Measurements from ENCODE around the gene CAMLG. TPM values are rescaled to one million over a fixed set of nuclear protein-coding genes. Genes with fewer than 3 reads are reported as not detected.
"Not testable (repeated sequence)": the region's sequence is repeated elsewhere in the genome, so short reads cannot be mapped to it uniquely, and the experiment has no call there.

The CAMLG gene
- total RNA-seq, 2 donors from 2014 or later = 55.0 to 61.9 TPM

- H3K27ac Mint-ChIP-seq = no peak overlapping the region
- ATAC-seq (replicated peaks in 1 of 2) (no peak), DNase-seq (no peak)
- H3K9me3 Mint-ChIP-seq = no peaks in the 10 kb centered on the region
- no peaks in the 10 kb centered on the region for H3K27me3 Mint-ChIP-seq (ENCODE audit: low read depth)
- H3K4me3 Mint-ChIP-seq = no peak overlapping the region
- H3K4me1 Mint-ChIP-seq (ENCODE audit: low read depth) = peaks cover 41% of the 10 kb centered on the region
- peaks cover 6 to 13% of the 10 kb centered on the region in 2 donors for H3K36me3 Mint-ChIP-seq (ENCODE audit: insufficient read depth in 2 of 2)
These were observed 3.8 kb downstream of the CAMLG start for GRCh38 chr5:134742134-134742533.

- Mint-ChIP-seq H3K27me3 (ENCODE audit: low read depth) (no peaks in the 10 kb centered on the region), H3K36me3 (ENCODE audit: insufficient read depth in 2 of 2) (peaks cover 0 to 2% of the 10 kb centered on the region in 2 donors), H3K4me3 (no peak overlapping the region), H3K27ac (no peak overlapping the region), H3K4me1 (ENCODE audit: low read depth) (no peaks in the 10 kb centered on the region), H3K9me3 (no peaks in the 10 kb centered on the region)
- DNase-seq = no peak
- no peak for ATAC-seq (replicated peaks in 1 of 2)
These were observed 11.1 kb downstream of the CAMLG start for GRCh38 chr5:134749415-134749814.

- Mint-ChIP-seq H3K27ac (peak overlapping the region; percentile 95), H3K4me3 (peak overlapping the region; percentile 100), H3K9me3 (no peaks in the 10 kb centered on the region), H3K27me3 (ENCODE audit: low read depth) (no peaks in the 10 kb centered on the region), H3K4me1 (ENCODE audit: low read depth) (peaks cover 45% of the 10 kb centered on the region), H3K36me3 (ENCODE audit: insufficient read depth in 2 of 2) (peaks cover 1 to 6% of the 10 kb centered on the region in 2 donors)
- no peak for DNase-seq
- peak in 1 of 2 donors; percentile 43 for ATAC-seq (replicated peaks in 1 of 2)
These were observed 19.8 kb downstream of the CAMLG start for GRCh38 chr5:134758176-134758503.

DNA sequence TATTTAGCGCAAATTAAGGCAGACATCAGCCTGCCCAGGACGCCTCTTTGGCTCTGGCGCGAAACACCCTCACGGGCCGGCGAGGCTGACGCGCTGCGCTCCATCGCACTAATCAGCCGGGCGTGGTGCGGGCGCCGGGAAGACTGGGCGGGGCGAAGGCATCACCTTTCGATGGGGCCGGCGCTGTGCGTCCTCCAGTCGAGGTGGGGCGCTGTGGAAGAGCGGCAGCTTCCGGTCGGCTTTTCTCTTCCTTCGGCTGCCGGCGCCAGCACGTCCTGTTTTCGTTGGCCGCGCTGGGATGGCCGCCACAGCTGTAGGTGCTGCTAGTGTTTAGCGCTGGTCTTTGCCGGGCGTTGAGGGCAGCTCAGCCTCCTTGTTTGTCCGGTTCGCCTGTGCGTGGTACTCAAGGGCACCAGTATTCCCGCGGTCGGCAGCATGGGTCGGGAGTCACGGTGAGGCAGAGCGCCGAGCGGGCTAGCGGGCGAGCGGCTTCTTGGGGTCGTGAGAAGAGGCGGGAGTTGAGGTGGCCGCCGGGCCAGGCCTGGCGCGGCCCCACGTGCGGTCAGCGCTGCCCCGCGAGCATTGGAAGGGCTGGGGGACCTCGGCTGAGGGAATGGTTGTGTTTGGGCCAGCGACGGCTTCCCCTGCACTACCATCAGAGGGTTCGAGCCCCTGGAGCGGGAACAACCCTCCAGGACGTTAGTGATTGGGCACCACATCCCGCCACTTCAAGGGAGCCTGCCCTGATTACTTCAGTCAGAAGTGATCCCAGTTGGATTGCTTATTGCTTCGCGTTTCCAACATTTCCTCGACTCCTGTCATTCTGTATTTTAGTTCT is 20.4 kb downstream of the CAMLG start, which contains the start of gene DDX46:
DDX46 (plus strand) TSS at position 276 of the 838 bp plus-strand sequence; CDS start at position 436, 160 bp downstream.
- H3K9me3 Mint-ChIP-seq = no peaks in the 10 kb centered on the region
- H3K27me3 Mint-ChIP-seq (ENCODE audit: low read depth) = no peaks in the 10 kb centered on the region
- H3K36me3 Mint-ChIP-seq (ENCODE audit: insufficient read depth in 2 of 2) = peaks cover 1 to 9% of the 10 kb centered on the region in 2 donors
- H3K27ac Mint-ChIP-seq = peak within 1 kb of the TSS; percentile 95
- DNase-seq (peak; percentile 96 to 97), ATAC-seq (replicated peaks in 1 of 2) (peak; percentile 98)
- peak within 1 kb of the TSS; percentile 100 for H3K4me3 Mint-ChIP-seq
- peaks cover 45% of the 10 kb centered on the region for H3K4me1 Mint-ChIP-seq (ENCODE audit: low read depth)

DNA sequence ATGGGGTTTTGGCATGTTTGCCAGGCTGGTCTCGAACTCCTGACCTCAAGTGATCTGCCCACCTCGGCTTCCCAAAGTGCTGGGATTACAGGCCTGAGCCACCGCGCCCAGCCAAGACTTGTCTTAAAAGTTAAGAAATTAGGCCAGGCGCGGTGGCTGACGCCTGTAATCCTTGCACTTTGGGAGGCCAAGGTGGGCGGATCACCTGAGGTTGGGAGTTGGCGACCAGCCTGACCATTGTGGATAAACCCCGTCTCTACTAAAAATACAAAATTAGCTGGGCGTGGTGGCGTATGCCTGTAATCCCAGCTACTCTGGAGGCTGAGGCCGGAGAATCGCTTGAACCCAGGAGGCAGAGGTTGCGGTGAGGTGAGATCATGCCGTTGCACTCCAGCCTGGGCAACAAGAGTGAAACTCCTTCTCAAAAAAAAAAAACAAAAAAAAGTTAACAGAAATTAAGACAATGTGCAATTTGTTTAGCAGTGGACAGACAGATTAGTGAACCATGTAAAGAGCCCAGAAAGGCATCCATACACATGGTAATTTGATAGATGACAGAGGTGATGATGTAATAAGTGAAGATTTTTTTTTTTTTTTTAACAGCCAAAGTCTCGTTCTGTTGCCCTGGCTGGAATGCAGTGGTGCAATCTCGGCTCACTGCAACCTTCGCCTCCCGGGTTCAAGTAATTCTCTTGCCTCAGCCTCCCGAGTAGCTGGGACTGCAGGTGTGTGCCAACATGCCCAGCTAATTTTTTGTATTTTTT is 29.4 kb downstream of the CAMLG start:
- not testable (repeated sequence) for H3K27ac Mint-ChIP-seq; H3K27me3 Mint-ChIP-seq (ENCODE audit: low read depth); H3K4me1 Mint-ChIP-seq (ENCODE audit: low read depth); ATAC-seq (replicated peaks in 1 of 2); DNase-seq; H3K9me3 Mint-ChIP-seq; H3K4me3 Mint-ChIP-seq
- H3K36me3 Mint-ChIP-seq (ENCODE audit: insufficient read depth in 2 of 2) = peaks cover 5 to 21% of the 10 kb centered on the region in 2 donors

DNA sequence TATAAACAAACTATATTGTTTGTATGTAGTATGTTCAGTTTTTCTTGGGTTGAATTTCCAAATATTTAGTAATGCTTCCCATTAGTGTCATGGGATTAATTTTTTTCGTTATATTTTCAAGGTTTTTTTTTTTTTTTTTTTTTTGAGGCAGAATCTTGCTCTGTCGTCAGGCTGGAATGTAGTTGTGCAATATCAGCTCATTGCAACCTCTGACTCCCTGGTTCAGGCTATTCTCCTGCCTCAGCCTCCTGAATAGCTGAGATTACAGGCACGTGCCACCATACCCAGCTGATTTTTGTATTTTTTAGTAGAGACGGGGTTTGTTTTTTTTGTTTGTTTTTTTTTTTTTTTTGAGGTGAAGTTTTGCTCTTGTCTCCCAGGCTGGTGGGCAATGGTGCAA is 30.9 kb downstream of the CAMLG start:
- no peaks in the 10 kb centered on the region for H3K4me1 Mint-ChIP-seq (ENCODE audit: low read depth)
- ATAC-seq (replicated peaks in 1 of 2) = no peak
- H3K36me3 Mint-ChIP-seq (ENCODE audit: insufficient read depth in 2 of 2) = peaks cover 5 to 23% of the 10 kb centered on the region in 2 donors
- no peak for DNase-seq
- no peak overlapping the region for H3K4me3 Mint-ChIP-seq
- no peaks in the 10 kb centered on the region for H3K27me3 Mint-ChIP-seq (ENCODE audit: low read depth)
- no peak overlapping the region for H3K27ac Mint-ChIP-seq
- H3K9me3 Mint-ChIP-seq = no peaks in the 10 kb centered on the region

DNA sequence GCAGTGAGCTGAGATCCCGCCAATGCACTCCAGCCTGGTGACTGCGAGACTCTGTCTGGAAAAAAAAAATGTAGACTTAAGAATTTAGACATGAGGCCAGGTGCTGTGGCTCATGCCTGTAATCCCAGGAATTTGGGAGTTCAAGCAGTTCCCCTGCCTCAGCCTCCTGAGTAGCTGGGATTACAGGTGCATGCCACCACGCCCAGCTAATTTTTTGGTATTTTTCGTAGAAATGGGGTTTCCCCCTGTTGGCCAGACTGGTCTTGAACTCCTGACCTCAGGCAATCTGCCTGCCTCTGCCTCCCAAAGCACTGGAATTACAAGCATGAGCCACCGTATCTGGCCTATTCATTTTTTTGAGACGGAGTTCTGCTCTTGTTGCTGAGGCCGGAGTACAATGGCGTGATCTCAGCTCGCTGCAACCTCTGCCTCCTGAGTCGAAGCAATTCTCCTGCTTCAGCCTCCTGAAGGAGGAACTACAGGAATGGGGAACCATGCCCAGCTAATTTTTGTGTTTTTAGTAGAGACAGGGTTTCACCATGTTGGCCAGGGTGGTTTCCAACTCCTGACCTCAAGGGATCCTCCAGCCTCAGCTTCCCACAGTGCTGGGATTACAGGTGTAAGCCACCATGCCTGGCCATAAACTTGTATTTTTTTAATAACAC is 34.2 kb downstream of the CAMLG start:
- DNase-seq = no peak
- Mint-ChIP-seq H3K27ac (no peak overlapping the region), H3K36me3 (ENCODE audit: insufficient read depth in 2 of 2) (peaks cover 10 to 28% of the 10 kb centered on the region in 2 donors), H3K4me1 (ENCODE audit: low read depth) (no peaks in the 10 kb centered on the region), H3K27me3 (ENCODE audit: low read depth) (no peaks in the 10 kb centered on the region), H3K9me3 (no peaks in the 10 kb centered on the region), H3K4me3 (no peak overlapping the region)
- ATAC-seq (replicated peaks in 1 of 2) = no peak

- no peak for DNase-seq
- Mint-ChIP-seq H3K36me3 (ENCODE audit: insufficient read depth in 2 of 2) (peaks cover 6 to 36% of the 10 kb centered on the region in 2 donors), H3K27ac (no peak overlapping the region), H3K27me3 (ENCODE audit: low read depth) (no peaks in the 10 kb centered on the region), H3K4me3 (no peak overlapping the region), H3K4me1 (ENCODE audit: low read depth) (no peaks in the 10 kb centered on the region), H3K9me3 (no peaks in the 10 kb centered on the region)
- no peak for ATAC-seq (replicated peaks in 1 of 2)
These were observed 39.0 kb downstream of the CAMLG start for GRCh38 chr5:134777366-134777765.

DNA sequence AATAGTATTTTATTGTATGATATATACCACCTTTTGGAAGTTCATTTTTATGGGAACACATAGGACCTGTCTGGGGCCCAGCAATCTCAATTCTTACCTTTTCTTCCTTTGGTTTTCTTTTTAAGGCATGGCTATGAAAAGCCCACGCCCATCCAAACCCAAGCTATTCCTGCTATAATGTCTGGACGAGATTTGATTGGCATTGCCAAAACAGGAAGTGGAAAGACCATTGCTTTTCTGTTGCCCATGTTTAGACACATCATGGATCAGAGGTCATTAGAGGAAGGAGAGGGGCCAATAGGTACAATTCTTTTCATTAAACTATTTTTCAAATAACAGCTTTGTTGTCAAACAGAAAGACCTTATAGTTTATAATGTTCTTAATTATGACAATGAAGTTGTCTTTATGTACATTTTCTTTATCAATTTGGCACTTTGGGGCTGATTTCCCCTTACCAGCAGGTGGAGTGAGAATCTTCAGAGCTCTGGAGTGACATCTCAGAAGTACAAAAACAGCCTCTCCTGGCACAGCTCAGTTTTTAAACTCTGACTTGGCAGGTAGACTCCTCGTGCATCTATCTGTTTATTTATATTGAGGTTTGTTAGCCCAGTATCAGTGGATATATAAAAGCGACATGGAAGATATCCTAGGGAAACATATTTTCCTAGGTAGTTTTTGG is 46.0 kb downstream of the CAMLG start:
- ATAC-seq (replicated peaks in 1 of 2) = no peak
- Mint-ChIP-seq H3K9me3 (no peaks in the 10 kb centered on the region), H3K36me3 (ENCODE audit: insufficient read depth in 2 of 2) (peaks cover 8 to 30% of the 10 kb centered on the region in 2 donors), H3K27me3 (ENCODE audit: low read depth) (no peaks in the 10 kb centered on the region), H3K27ac (peak overlapping the region; percentile 66), H3K4me1 (ENCODE audit: low read depth) (no peaks in the 10 kb centered on the region), H3K4me3 (no peak overlapping the region)
- no peak for DNase-seq

GRCh38 chr5:134784946-134785620 is 46.7 kb downstream of the CAMLG start:
- H3K27ac Mint-ChIP-seq = peak overlapping the region; percentile 66
- peaks cover 8 to 36% of the 10 kb centered on the region in 2 donors for H3K36me3 Mint-ChIP-seq (ENCODE audit: insufficient read depth in 2 of 2)
- no peaks in the 10 kb centered on the region for H3K27me3 Mint-ChIP-seq (ENCODE audit: low read depth)
- DNase-seq (no peak), ATAC-seq (replicated peaks in 1 of 2) (no peak)
- no peaks in the 10 kb centered on the region for H3K9me3 Mint-ChIP-seq
- H3K4me3 Mint-ChIP-seq = no peak overlapping the region
- H3K4me1 Mint-ChIP-seq (ENCODE audit: low read depth) = no peaks in the 10 kb centered on the region

- H3K9me3 Mint-ChIP-seq = no peaks in the 10 kb centered on the region
- no peaks in the 10 kb centered on the region for H3K4me1 Mint-ChIP-seq (ENCODE audit: low read depth)
- H3K27me3 Mint-ChIP-seq (ENCODE audit: low read depth) = no peaks in the 10 kb centered on the region
- DNase-seq (no peak), ATAC-seq (replicated peaks in 1 of 2) (no peak)
- H3K36me3 Mint-ChIP-seq (ENCODE audit: insufficient read depth in 2 of 2) = peaks cover 13 to 39% of the 10 kb centered on the region in 2 donors
- H3K4me3 Mint-ChIP-seq = no peak overlapping the region
- H3K27ac Mint-ChIP-seq = no peak overlapping the region
These were observed 49.3 kb downstream of the CAMLG start for GRCh38 chr5:134787692-134788091.

GRCh38 chr5:134791580-134791979 is 53.2 kb downstream of the CAMLG start:
- ATAC-seq (replicated peaks in 1 of 2) (no peak), DNase-seq (no peak)
- no peak overlapping the region for H3K4me3 Mint-ChIP-seq
- no peaks in the 10 kb centered on the region for H3K4me1 Mint-ChIP-seq (ENCODE audit: low read depth)
- peaks cover 9 to 35% of the 10 kb centered on the region in 2 donors for H3K36me3 Mint-ChIP-seq (ENCODE audit: insufficient read depth in 2 of 2)
- no peaks in the 10 kb centered on the region for H3K27me3 Mint-ChIP-seq (ENCODE audit: low read depth)
- H3K9me3 Mint-ChIP-seq = no peaks in the 10 kb centered on the region
- peak overlapping the region; percentile 65 for H3K27ac Mint-ChIP-seq
